Measurements from ENCODE around the gene EIF4B. TPM values are rescaled to one million over a fixed set of nuclear protein-coding genes. Genes with fewer than 3 reads are reported as not detected.
A peak's percentile ranks its signal among the peaks of the same experiment; 100 is the strongest.

The EIF4B gene
- total and polyA plus RNA-seq, 2 of the 13 experiments (the other 11 are each of a cell fraction or from before 2014, with no cell fraction given), result 416 to 548 TPM

GRCh38 chr12:53005986-53006809 lies at the start of gene EIF4B (continued):
- no peak for TF ChIP-seq AGO1 (IDR thresholded peaks at IDR 0.05; ENCODE audit: low read depth, low read length, poor library complexity, severe bottlenecking)
- TF ChIP-seq ZNF878 (CRISPR knock-in tag; IDR thresholded peaks at IDR 0.05), result no peak
- TF ChIP-seq ZBTB3 (CRISPR knock-in tag; IDR thresholded peaks at IDR 0.05; ENCODE audit: borderline replicate concordance, low read depth), result no peak
- TF ChIP-seq ZNF10 (CRISPR knock-in tag; IDR thresholded peaks at IDR 0.05; ENCODE audit: borderline replicate concordance, low read depth), result no peak
- TF ChIP-seq, protein P1, sequence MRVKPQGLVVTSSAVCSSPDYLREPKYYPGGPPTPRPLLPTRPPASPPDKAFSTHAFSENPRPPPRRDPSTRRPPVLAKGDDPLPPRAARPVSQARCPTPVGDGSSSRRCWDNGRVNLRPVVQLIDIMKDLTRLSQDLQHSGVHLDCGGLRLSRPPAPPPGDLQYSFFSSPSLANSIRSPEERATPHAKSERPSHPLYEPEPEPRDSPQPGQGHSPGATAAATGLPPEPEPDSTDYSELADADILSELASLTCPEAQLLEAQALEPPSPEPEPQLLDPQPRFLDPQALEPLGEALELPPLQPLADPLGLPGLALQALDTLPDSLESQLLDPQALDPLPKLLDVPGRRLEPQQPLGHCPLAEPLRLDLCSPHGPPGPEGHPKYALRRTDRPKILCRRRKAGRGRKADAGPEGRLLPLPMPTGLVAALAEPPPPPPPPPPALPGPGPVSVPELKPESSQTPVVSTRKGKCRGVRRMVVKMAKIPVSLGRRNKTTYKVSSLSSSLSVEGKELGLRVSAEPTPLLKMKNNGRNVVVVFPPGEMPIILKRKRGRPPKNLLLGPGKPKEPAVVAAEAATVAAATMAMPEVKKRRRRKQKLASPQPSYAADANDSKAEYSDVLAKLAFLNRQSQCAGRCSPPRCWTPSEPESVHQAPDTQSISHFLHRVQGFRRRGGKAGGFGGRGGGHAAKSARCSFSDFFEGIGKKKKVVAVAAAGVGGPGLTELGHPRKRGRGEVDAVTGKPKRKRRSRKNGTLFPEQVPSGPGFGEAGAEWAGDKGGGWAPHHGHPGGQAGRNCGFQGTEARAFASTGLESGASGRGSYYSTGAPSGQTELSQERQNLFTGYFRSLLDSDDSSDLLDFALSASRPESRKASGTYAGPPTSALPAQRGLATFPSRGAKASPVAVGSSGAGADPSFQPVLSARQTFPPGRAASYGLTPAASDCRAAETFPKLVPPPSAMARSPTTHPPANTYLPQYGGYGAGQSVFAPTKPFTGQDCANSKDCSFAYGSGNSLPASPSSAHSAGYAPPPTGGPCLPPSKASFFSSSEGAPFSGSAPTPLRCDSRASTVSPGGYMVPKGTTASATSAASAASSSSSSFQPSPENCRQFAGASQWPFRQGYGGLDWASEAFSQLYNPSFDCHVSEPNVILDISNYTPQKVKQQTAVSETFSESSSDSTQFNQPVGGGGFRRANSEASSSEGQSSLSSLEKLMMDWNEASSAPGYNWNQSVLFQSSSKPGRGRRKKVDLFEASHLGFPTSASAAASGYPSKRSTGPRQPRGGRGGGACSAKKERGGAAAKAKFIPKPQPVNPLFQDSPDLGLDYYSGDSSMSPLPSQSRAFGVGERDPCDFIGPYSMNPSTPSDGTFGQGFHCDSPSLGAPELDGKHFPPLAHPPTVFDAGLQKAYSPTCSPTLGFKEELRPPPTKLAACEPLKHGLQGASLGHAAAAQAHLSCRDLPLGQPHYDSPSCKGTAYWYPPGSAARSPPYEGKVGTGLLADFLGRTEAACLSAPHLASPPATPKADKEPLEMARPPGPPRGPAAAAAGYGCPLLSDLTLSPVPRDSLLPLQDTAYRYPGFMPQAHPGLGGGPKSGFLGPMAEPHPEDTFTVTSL (CRISPR knock-in tag; IDR thresholded peaks at IDR 0.05; ENCODE audit: borderline replicate concordance), result no peak
- TF ChIP-seq PLRG1 (conservative IDR thresholded peaks at IDR 0.05), result no peak
- TF ChIP-seq ZBTB7A (CRISPR knock-in tag; IDR thresholded peaks at IDR 0.05), result no peak
- peak; percentile 90 for TF ChIP-seq ZNF781 (CRISPR knock-in tag; IDR thresholded peaks at IDR 0.05; ENCODE audit: borderline replicate concordance, not compliant biosample characterization)
- TF ChIP-seq ARNT (IDR thresholded peaks at IDR 0.05), result no peak
- no peak; the same call in 1 of the 2 replicates for TF ChIP-seq DR1 (CRISPR knock-in tag; IDR thresholded peaks at IDR 0.05)
- no peak for TF ChIP-seq BATF2 (CRISPR knock-in tag; IDR thresholded peaks at IDR 0.05)
- no peak for TF ChIP-seq ZNF530 (CRISPR knock-in tag; IDR thresholded peaks at IDR 0.05; ENCODE audit: low read depth)
- TF ChIP-seq ZC3H4 (CRISPR knock-in tag; IDR thresholded peaks at IDR 0.05; ENCODE audit: borderline replicate concordance), result 0 out of 2 replicates have a peak, but pooled peaks have one; percentile 43
- TF ChIP-seq ZFP62 (CRISPR knock-in tag; IDR thresholded peaks at IDR 0.05), result no peak
- TF ChIP-seq NR2C2 (CRISPR knock-in tag; IDR thresholded peaks at IDR 0.05; ENCODE audit: borderline replicate concordance), result peak; percentile 73; the same call in 1 of the 2 replicates
- TF ChIP-seq, protein P2, sequence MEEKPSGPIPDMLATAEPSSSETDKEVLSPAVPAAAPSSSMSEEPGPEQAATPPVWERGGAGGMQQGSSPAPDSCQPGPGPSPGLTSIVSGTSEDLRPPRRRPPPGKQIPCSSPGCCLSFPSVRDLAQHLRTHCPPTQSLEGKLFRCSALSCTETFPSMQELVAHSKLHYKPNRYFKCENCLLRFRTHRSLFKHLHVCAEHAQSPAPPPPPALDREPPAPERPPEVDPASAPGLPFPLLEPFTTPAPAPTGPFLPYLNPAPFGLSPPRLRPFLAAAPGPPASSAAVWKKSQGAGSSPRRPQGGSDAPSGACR (CRISPR knock-in tag; IDR thresholded peaks at IDR 0.05), result no peak; the same call in 1 of the 2 replicates
- TF ChIP-seq MXD4 (CRISPR knock-in tag; IDR thresholded peaks at IDR 0.05), result peak; percentile 57; the same call in 1 of the 2 replicates
- no peak for TF ChIP-seq ZNF879 (CRISPR knock-in tag; IDR thresholded peaks at IDR 0.05)
- no peak for TF ChIP-seq MAF1 (CRISPR knock-in tag; IDR thresholded peaks at IDR 0.05; ENCODE audit: borderline replicate concordance)
- TF ChIP-seq KMT2B (CRISPR knock-in tag; IDR thresholded peaks at IDR 0.05), result peak; percentile 73
